OCI-LY7 (cell line): ENCODE measurements around the gene ENTPD1. TPM values are rescaled to one million over a fixed set of nuclear protein-coding genes. Genes with fewer than 3 reads are reported as not detected.

Source experiments
- BruUV-seq: library from RNA; stranded (reverse); fragments of 400-500 nt; replicated peaks from 2 replicates; lab custom pipeline; 2021; lab: Mats Ljungman, UMichigan
- CTCF ChIA-PET: fragments of 300-600 bp; sonication (Branson Sonifier 250); formaldehyde crosslinking; loops from one replicate; lab custom pipeline; 2022; ENCODE audit warnings: antibody characterized with exemption; ENCODE audit not compliant: unreplicated experiment; lab: Charles Lee
- POLR2A ChIA-PET: fragments of 300-600 bp; sonication (Branson Sonifier 250); formaldehyde crosslinking; loops from one replicate; lab custom pipeline; 2022; ENCODE audit warnings: antibody characterized with exemption; lab: Charles Lee
- DNase-seq: peaks from one replicate; pipeline ENCODE4 v3.0.0-alpha.2; 2015; ENCODE audit warnings: low spot score
- H2AFZ ChIP-seq: fragments of 200-600 bp; sonication (generic), shearing (Covaris generic); 2 replicates; pipeline ENCODE4 v1.6.1; 2014; ENCODE audit warnings: mild to moderate bottlenecking, antibody characterized with exemption, low read length, moderate library complexity
- H3K27ac ChIP-seq: fragments of 200-600 bp; sonication (generic); 2 replicates; pipeline ENCODE4 v1.5.1; 2014; ENCODE audit warnings: mixed run types, low read depth, mild to moderate bottlenecking, moderate library complexity, low read length, inconsistent platforms; ENCODE audit not compliant: poor library complexity, severe bottlenecking
- H3K36me3 ChIP-seq: fragments of 200-600 bp; sonication (generic); 2 replicates; pipeline ENCODE4 v1.6.1; 2014; ENCODE audit warnings: mild to moderate bottlenecking, antibody characterized with exemption, low read length, moderate library complexity, mixed read lengths; ENCODE audit not compliant: insufficient read depth
- H3K4me1 ChIP-seq: fragments of 200-600 bp; sonication (generic); 2 replicates; pipeline ENCODE4 v1.5.1; 2014; ENCODE audit warnings: mild to moderate bottlenecking, low read length; ENCODE audit not compliant: insufficient read depth, poor library complexity, severe bottlenecking
- H3K4me2 ChIP-seq: fragments of 200-600 bp; sonication (generic); 2 replicates; pipeline ENCODE4 v1.6.1; 2014; ENCODE audit warnings: mild to moderate bottlenecking, low read length
- H3K4me3 ChIP-seq: fragments of 200-600 bp; sonication (generic); 2 replicates; pipeline ENCODE4 v1.5.1; 2014; ENCODE audit warnings: mild to moderate bottlenecking, low read depth, low read length; ENCODE audit not compliant: poor library complexity, severe bottlenecking
- H3K79me2 ChIP-seq: fragments of 200-600 bp; sonication (generic); 2 replicates; pipeline ENCODE4 v1.6.1; 2016; ENCODE audit warnings: low read depth, mild to moderate bottlenecking, low read length, moderate library complexity, mixed read lengths; ENCODE audit not compliant: insufficient read depth
- H3K9me2 ChIP-seq: fragments of 200-600 bp; sonication (generic); 2 replicates; pipeline ENCODE4 v1.6.1; 2016; ENCODE audit warnings: mild to moderate bottlenecking, low read length, mixed read lengths; ENCODE audit not compliant: insufficient read depth
- H3K9me3 ChIP-seq: fragments of 200-600 bp; sonication (generic); 2 replicates; pipeline ENCODE4 v1.6.1; 2014; ENCODE audit warnings: mild to moderate bottlenecking, mixed run types, low read length, mixed read lengths
- H4K20me1 ChIP-seq: fragments of 200-600 bp; sonication (generic); 2 replicates; pipeline ENCODE4 v1.6.1; 2014; ENCODE audit warnings: mild to moderate bottlenecking, antibody characterized with exemption, low read length, moderate library complexity, mixed read lengths; ENCODE audit not compliant: insufficient read depth
- EZH2phosphoT487 ChIP-seq: fragments of 200-600 bp; sonication (generic); IDR thresholded peaks from 2 replicates; pipeline ENCODE4 v1.6.1; 2018; ENCODE audit warnings: low read depth, borderline replicate concordance, mild to moderate bottlenecking, mixed run types, antibody characterized with exemption, low read length, moderate library complexity, mixed read lengths
- intact Hi-C: fragments of 100-400 bp; cut with micrococcal nuclease; formaldehyde crosslinking; loops from one replicate; pipeline ENCODE4 v1.10.0; 2022; ENCODE audit not compliant: unreplicated experiment
- total RNA-seq, 2 experiments: library from RNA; depleted of rRNA in 1 of 2; stranded (reverse); fragments of >200 nt in 1 of 2; shearing (Covaris generic) in 1 of 2; gene quantifications; 2 replicates each; pipeline ENCODE4 v1.2.3, GENCODE V29; 2014 to 2022
- TF ChIP-seq, protein P1 (sequence below): fragments of 200-600 bp; sonication (generic); conservative IDR thresholded peaks from 2 replicates; pipeline ENCODE4 v1.5.1; 2014; ENCODE audit warnings: mild to moderate bottlenecking, antibody characterized with exemption, low read length, moderate library complexity, mixed read lengths

The ENTPD1 gene
- total RNA-seq, 2 experiments from 2014 or later = 5.1 to 6.7 TPM

DNA sequence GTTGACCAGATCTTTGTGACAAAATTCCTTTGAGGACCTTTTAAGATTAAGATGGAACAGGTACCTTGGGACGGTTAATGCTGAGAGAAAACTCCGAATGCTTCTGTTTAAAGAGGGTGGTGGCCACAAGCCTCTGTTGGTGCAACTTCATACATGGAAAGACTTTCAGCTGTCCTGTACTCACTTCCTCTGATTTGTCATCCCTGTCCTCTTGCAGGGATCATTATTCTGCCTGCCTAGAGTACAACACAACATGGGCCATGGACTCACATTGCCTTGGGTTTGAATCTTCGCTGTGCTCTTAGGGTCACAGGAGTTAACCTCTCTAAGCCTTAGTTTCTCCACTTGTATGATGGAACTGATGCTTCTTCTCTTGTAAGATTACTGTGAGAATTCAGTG lies 75.1 kb downstream of the ENTPD1 start:
- no TSS peak for BruUV-seq
- H3K9me2 ChIP-seq = no peaks in the 10 kb centered on the region
- no peak overlapping the region for H2AFZ ChIP-seq
- ChIA-PET POLR2A (no interaction called here), CTCF (no interaction called here)
- H3K4me1 ChIP-seq = peaks cover 10% of the 10 kb centered on the region
- H4K20me1 ChIP-seq = no peaks in the 10 kb centered on the region
- intact Hi-C loops = no loop called here
- H3K4me3 ChIP-seq = no peak overlapping the region
- no peaks in the 10 kb centered on the region; the same call in 1 of the 2 replicates for H3K36me3 ChIP-seq
- H3K27ac ChIP-seq = no peak overlapping the region
- peaks cover 4% of the 10 kb centered on the region; the same call in 1 of the 2 replicates for H3K9me3 ChIP-seq
- no peaks in the 10 kb centered on the region for H3K79me2 ChIP-seq
- DNase-seq = no peak
- TF ChIP-seq, protein P1, sequence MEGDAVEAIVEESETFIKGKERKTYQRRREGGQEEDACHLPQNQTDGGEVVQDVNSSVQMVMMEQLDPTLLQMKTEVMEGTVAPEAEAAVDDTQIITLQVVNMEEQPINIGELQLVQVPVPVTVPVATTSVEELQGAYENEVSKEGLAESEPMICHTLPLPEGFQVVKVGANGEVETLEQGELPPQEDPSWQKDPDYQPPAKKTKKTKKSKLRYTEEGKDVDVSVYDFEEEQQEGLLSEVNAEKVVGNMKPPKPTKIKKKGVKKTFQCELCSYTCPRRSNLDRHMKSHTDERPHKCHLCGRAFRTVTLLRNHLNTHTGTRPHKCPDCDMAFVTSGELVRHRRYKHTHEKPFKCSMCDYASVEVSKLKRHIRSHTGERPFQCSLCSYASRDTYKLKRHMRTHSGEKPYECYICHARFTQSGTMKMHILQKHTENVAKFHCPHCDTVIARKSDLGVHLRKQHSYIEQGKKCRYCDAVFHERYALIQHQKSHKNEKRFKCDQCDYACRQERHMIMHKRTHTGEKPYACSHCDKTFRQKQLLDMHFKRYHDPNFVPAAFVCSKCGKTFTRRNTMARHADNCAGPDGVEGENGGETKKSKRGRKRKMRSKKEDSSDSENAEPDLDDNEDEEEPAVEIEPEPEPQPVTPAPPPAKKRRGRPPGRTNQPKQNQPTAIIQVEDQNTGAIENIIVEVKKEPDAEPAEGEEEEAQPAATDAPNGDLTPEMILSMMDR = no peak
- no peak for TF ChIP-seq EZH2phosphoT487
- H3K4me2 ChIP-seq = no peak overlapping the region

DNA sequence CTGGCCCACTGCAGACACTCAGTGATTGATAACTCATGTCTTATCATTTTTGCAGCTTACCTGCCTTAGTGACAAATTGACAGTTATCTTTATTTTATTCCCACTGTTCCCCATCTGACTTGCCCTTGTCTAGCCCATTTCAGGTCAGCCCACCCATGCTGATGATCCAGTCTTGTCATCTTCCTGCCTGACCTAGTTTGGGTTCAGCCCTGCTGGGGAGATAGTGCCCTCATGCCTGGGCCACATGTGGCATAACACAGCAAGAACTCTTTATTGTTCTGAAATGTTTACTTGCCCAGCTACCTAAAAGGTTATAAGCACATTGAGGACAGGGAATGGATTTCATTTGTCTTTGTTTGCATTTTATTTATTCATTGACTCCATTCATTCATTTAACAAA lies 75.6 kb downstream of the ENTPD1 start:
- Histone ChIP-seq H3K4me3 (no peak overlapping the region), H3K4me2 (no peak overlapping the region), H3K9me3 (peaks cover 4% of the 10 kb centered on the region; the same call in 1 of the 2 replicates), H3K4me1 (peaks cover 12% of the 10 kb centered on the region), H3K79me2 (no peaks in the 10 kb centered on the region), H4K20me1 (no peaks in the 10 kb centered on the region), H3K27ac (no peak overlapping the region), H2AFZ (no peak overlapping the region), H3K36me3 (no peaks in the 10 kb centered on the region; the same call in 1 of the 2 replicates), H3K9me2 (no peaks in the 10 kb centered on the region)
- no peak for DNase-seq
- intact Hi-C loops = no loop called here
- CTCF ChIA-PET = no interaction called here
- BruUV-seq = no TSS peak
- TF ChIP-seq, protein P1 = no peak
- no peak for TF ChIP-seq EZH2phosphoT487
- POLR2A ChIA-PET = no interaction called here

DNA sequence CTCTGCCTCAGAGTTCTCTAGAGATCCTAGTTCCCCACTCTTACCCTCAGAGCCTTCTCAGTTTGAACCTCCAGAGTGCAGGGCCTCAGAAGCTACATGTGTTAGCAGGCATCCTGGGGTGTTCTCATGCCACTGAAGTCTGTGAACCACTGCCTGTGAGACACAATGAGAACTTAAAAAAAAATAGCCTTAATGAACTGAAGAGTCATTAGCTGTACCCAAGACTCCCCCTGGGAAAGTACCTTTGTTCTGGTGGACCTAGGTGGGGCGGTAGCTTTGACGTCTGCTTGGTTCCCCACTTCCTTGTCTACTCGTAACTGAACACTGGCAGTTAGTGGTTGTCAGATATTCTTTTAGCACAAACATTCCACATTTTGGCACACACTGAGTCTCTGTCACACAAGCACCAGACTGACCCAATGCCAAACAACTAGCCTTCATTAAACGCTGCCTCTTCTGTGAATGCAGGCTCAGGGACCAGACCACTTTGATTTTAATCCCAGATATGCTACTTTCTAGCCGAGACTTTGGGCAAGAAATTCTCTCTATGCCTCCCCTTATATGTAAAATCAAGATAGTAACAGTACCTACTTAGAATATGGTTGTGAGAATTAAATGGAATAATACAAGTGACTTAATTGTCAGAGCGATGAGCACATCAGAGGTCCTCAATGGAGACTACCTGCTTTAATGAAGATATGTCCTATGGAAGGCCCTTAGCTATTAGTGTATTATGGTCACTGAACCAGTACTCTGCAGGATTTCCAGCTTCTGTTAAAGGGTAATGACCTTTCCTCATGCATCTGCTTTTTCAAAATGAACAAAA lies 76.5 kb downstream of the ENTPD1 start:
- Histone ChIP-seq H3K36me3 (no peaks in the 10 kb centered on the region; the same call in 1 of the 2 replicates), H2AFZ (peak overlapping the region; percentile 63), H3K4me3 (no peak overlapping the region), H3K4me1 (peaks cover 21% of the 10 kb centered on the region), H4K20me1 (no peaks in the 10 kb centered on the region), H3K4me2 (no peak overlapping the region), H3K9me2 (no peaks in the 10 kb centered on the region), H3K79me2 (no peaks in the 10 kb centered on the region), H3K27ac (no peak overlapping the region), H3K9me3 (peaks cover 4% of the 10 kb centered on the region; the same call in 1 of the 2 replicates)
- no TSS peak for BruUV-seq
- CTCF ChIA-PET = interaction anchor here (0.5 to 2.4 kb wide), 2 partner anchors 129 to 139 kb away, joined by 5 to 9 read pairs; partner anchors contain the start of gene TCTN3
- peak; percentile 17 for DNase-seq
- POLR2A ChIA-PET = interaction anchor here (1.1 kb wide), 1 partner anchor 116 kb away, joined by 3 read pairs; no protein-coding TSS in a partner anchor
- TF ChIP-seq, protein P1 = no peak
- TF ChIP-seq EZH2phosphoT487 = no peak
- intact Hi-C loops = no loop called here
